ENCODE results near the gene TFR2.

The TFR2 gene

GRCh38 chr7:100598425-100598824, 42.9 kb downstream of the TFR2 start:
- H3K27me3 ChIP-seq (ENCODE audit: insufficient read depth, low read length), result peaks cover 15% of the 10 kb centered on the region
- H3K36me3 ChIP-seq (ENCODE audit: insufficient read depth, low read length), result no peaks in the 10 kb centered on the region
- no peak overlapping the region for H3K4me2 ChIP-seq (ENCODE audit: low read length)
- H3K79me2 ChIP-seq (ENCODE audit: insufficient read depth, low read length), result no peaks in the 10 kb centered on the region
- H4K20me1 ChIP-seq (ENCODE audit: insufficient read depth, low read length), result no peaks in the 10 kb centered on the region
- no peak overlapping the region for H3K27ac ChIP-seq (ENCODE audit: low read depth, low read length, poor library complexity, severe bottlenecking)
- H3K9ac ChIP-seq (ENCODE audit: low read length), result no peak overlapping the region
- H3K9me2 ChIP-seq (ENCODE audit: low read depth, low read length), result no peaks in the 10 kb centered on the region
- H3K4me3 ChIP-seq (ENCODE audit: low read depth, low read length, poor library complexity, severe bottlenecking), result no peak overlapping the region
- TF ChIP-seq EZH2 (IDR thresholded peaks at IDR 0.05; ENCODE audit: borderline replicate concordance, low read length) (no peak), CTCF (IDR thresholded peaks at IDR 0.05; ENCODE audit: low read length) (no peak)
- H3F3A ChIP-seq (ENCODE audit: insufficient read depth, low read length), result no peaks in the 10 kb centered on the region
- H3K9me3 ChIP-seq (ENCODE audit: low read length), result no peaks in the 10 kb centered on the region
- H2AFZ ChIP-seq (ENCODE audit: low read length), result no peak overlapping the region
- peaks cover 2% of the 10 kb centered on the region for H3K4me1 ChIP-seq (ENCODE audit: insufficient read depth, low read length, severe bottlenecking)

GRCh38 chr7:100595188-100595587, 46.2 kb downstream of the TFR2 start:
- peaks cover 19% of the 10 kb centered on the region for H3K27me3 ChIP-seq (ENCODE audit: insufficient read depth, low read length)
- no peaks in the 10 kb centered on the region for H3F3A ChIP-seq (ENCODE audit: insufficient read depth, low read length)
- H3K79me2 ChIP-seq (ENCODE audit: insufficient read depth, low read length), result no peaks in the 10 kb centered on the region
- H4K20me1 ChIP-seq (ENCODE audit: insufficient read depth, low read length), result no peaks in the 10 kb centered on the region
- TF ChIP-seq CTCF (IDR thresholded peaks at IDR 0.05; ENCODE audit: low read length) (no peak), EZH2 (IDR thresholded peaks at IDR 0.05; ENCODE audit: borderline replicate concordance, low read length) (no peak)
- no peak overlapping the region for H3K9ac ChIP-seq (ENCODE audit: low read length)
- no peaks in the 10 kb centered on the region for H3K9me2 ChIP-seq (ENCODE audit: low read depth, low read length)
- H3K4me2 ChIP-seq (ENCODE audit: low read length), result no peak overlapping the region
- no peak overlapping the region for H2AFZ ChIP-seq (ENCODE audit: low read length)
- no peaks in the 10 kb centered on the region for H3K9me3 ChIP-seq (ENCODE audit: low read length)
- H3K36me3 ChIP-seq (ENCODE audit: insufficient read depth, low read length), result no peaks in the 10 kb centered on the region; the same call in 1 of the 2 replicates
- H3K4me1 ChIP-seq (ENCODE audit: insufficient read depth, low read length, severe bottlenecking), result no peaks in the 10 kb centered on the region
- H3K27ac ChIP-seq (ENCODE audit: low read depth, low read length, poor library complexity, severe bottlenecking), result no peak overlapping the region
- no peak overlapping the region for H3K4me3 ChIP-seq (ENCODE audit: low read depth, low read length, poor library complexity, severe bottlenecking)

- Histone ChIP-seq H3K4me3 (ENCODE audit: low read depth, low read length, poor library complexity, severe bottlenecking) (no peak overlapping the region), H2AFZ (ENCODE audit: low read length) (no peak overlapping the region), H3K9ac (ENCODE audit: low read length) (no peak overlapping the region), H3K4me2 (ENCODE audit: low read length) (no peak overlapping the region), H4K20me1 (ENCODE audit: insufficient read depth, low read length) (no peaks in the 10 kb centered on the region), H3F3A (ENCODE audit: insufficient read depth, low read length) (no peaks in the 10 kb centered on the region), H3K4me1 (ENCODE audit: insufficient read depth, low read length, severe bottlenecking) (peaks cover 5% of the 10 kb centered on the region), H3K27ac (ENCODE audit: low read depth, low read length, poor library complexity, severe bottlenecking) (no peak overlapping the region), H3K36me3 (ENCODE audit: insufficient read depth, low read length) (no peaks in the 10 kb centered on the region; the same call in 1 of the 2 replicates), H3K9me3 (ENCODE audit: low read length) (no peaks in the 10 kb centered on the region), H3K79me2 (ENCODE audit: insufficient read depth, low read length) (no peaks in the 10 kb centered on the region), H3K9me2 (ENCODE audit: low read depth, low read length) (no peaks in the 10 kb centered on the region), H3K27me3 (ENCODE audit: insufficient read depth, low read length) (peaks cover 19% of the 10 kb centered on the region)
- TF ChIP-seq CTCF (IDR thresholded peaks at IDR 0.05; ENCODE audit: low read length), result no peak
- no peak for TF ChIP-seq EZH2 (IDR thresholded peaks at IDR 0.05; ENCODE audit: borderline replicate concordance, low read length)
These were observed 49.8 kb downstream of the TFR2 start for GRCh38 chr7:100591596-100591995.

Data from OCI-LY1 (cell line).